ENCODE measurements around the gene TMEM165. TPM values are rescaled to one million over a fixed set of nuclear protein-coding genes. Genes with fewer than 3 reads are reported as not detected.

The TMEM165 gene
- total and polyA plus RNA-seq, 3 donors from 2014 or later = 39.9 to 122 (median 94.8) TPM

GRCh38 chr4:55444827-55445226, 49.1 kb downstream of the TMEM165 start:
- WGBS, 2 donors = 39 to 50% methylated on average over 1 to 2 of the region's 2 CpGs

GRCh38 chr4:55445921-55446577, 50.3 kb downstream of the TMEM165 start:
- no peak overlapping the region for H3K27ac ChIP-seq
- TF ChIP-seq POLR2A (IDR thresholded peaks at IDR 0.05) (no peak), CTCF (IDR thresholded peaks at IDR 0.05) (no peak)
- intact Hi-C loops (cut with DNase I; ENCODE audit: low total_unique reads) = no loop called here
- no peaks in the 10 kb centered on the region for H3K9me3 ChIP-seq
- no peaks in the 10 kb centered on the region for H3K4me1 ChIP-seq
- WGBS, 2 donors = 82 to 89% methylated on average over 2 of the region's 2 CpGs
- no peaks in the 10 kb centered on the region for H3K27me3 ChIP-seq
- no peak overlapping the region for H3K4me3 ChIP-seq
- no peaks in the 10 kb centered on the region for H3K36me3 ChIP-seq (ENCODE audit: low read depth, missing control alignments)
- no peak for DNase-seq

More at GRCh38 chr4:55444827-55445226, 49.1 kb downstream of the TMEM165 start:
- intact Hi-C loops (cut with DNase I; ENCODE audit: low total_unique reads) = no loop called here
- TF ChIP-seq CTCF (IDR thresholded peaks at IDR 0.05) (no peak), POLR2A (IDR thresholded peaks at IDR 0.05) (no peak)
- no peak overlapping the region for H3K4me3 ChIP-seq
- no peaks in the 10 kb centered on the region for H3K36me3 ChIP-seq (ENCODE audit: low read depth, missing control alignments)
- H3K27ac ChIP-seq = no peak overlapping the region
- H3K9me3 ChIP-seq = no peaks in the 10 kb centered on the region
- no peaks in the 10 kb centered on the region for H3K4me1 ChIP-seq
- DNase-seq = peak; percentile 41
- no peaks in the 10 kb centered on the region for H3K27me3 ChIP-seq

- H3K27ac ChIP-seq = no peak overlapping the region
- no peak overlapping the region for H3K4me3 ChIP-seq
- H3K27me3 ChIP-seq = no peaks in the 10 kb centered on the region
- TF ChIP-seq CTCF (IDR thresholded peaks at IDR 0.05) (no peak), POLR2A (IDR thresholded peaks at IDR 0.05) (no peak)
- no peaks in the 10 kb centered on the region for H3K36me3 ChIP-seq (ENCODE audit: low read depth, missing control alignments)
- intact Hi-C loops (cut with DNase I; ENCODE audit: low total_unique reads) = no loop called here
- H3K4me1 ChIP-seq = no peaks in the 10 kb centered on the region
- WGBS, 2 donors = 67 to 81% methylated on average over 1 of the region's 1 CpG
- DNase-seq = no peak
- no peaks in the 10 kb centered on the region for H3K9me3 ChIP-seq
Observed at GRCh38 chr4:55446578-55446922, 50.8 kb downstream of the TMEM165 start.

- Histone ChIP-seq H3K27me3 (no peaks in the 10 kb centered on the region), H3K36me3 (ENCODE audit: low read depth, missing control alignments) (no peaks in the 10 kb centered on the region), H3K4me1 (no peaks in the 10 kb centered on the region), H3K9me3 (no peaks in the 10 kb centered on the region), H3K4me3 (no peak overlapping the region), H3K27ac (no peak overlapping the region)
- intact Hi-C loops (cut with DNase I; ENCODE audit: low total_unique reads) = no loop called here
- TF ChIP-seq POLR2A (IDR thresholded peaks at IDR 0.05) (no peak), CTCF (IDR thresholded peaks at IDR 0.05) (no peak)
- WGBS, 2 donors = 90 to 91% methylated on average over 9 of the region's 9 CpGs
- DNase-seq = no peak
Observed at GRCh38 chr4:55447108-55447708, 51.5 kb downstream of the TMEM165 start.

- intact Hi-C loops (cut with DNase I; ENCODE audit: low total_unique reads) = no loop called here
- Histone ChIP-seq H3K27me3 (no peaks in the 10 kb centered on the region), H3K4me1 (no peaks in the 10 kb centered on the region), H3K27ac (no peak overlapping the region), H3K4me3 (no peak overlapping the region), H3K36me3 (ENCODE audit: low read depth, missing control alignments) (no peaks in the 10 kb centered on the region), H3K9me3 (no peaks in the 10 kb centered on the region)
- 75 to 81% methylated on average over 1 of the region's 1 CpG for WGBS, 2 donors
- TF ChIP-seq POLR2A (IDR thresholded peaks at IDR 0.05) (no peak), CTCF (IDR thresholded peaks at IDR 0.05) (no peak)
- no peak for DNase-seq
Observed at GRCh38 chr4:55447831-55448230, 52.1 kb downstream of the TMEM165 start.
